Iris pigment epithelial cell (primary cell): ENCODE data around the gene ZMYND8.
"Not testable (repeated sequence)": the region's sequence is repeated elsewhere in the genome, so short reads cannot be mapped to it uniquely, and the experiment has no call there.

Experiments used
- DNase-seq: peaks from one replicate; pipeline ENCODE4 v3.0.0-alpha.2; 2011; ENCODE audit warnings: low read depth

ZMYND8 gene

DNA sequence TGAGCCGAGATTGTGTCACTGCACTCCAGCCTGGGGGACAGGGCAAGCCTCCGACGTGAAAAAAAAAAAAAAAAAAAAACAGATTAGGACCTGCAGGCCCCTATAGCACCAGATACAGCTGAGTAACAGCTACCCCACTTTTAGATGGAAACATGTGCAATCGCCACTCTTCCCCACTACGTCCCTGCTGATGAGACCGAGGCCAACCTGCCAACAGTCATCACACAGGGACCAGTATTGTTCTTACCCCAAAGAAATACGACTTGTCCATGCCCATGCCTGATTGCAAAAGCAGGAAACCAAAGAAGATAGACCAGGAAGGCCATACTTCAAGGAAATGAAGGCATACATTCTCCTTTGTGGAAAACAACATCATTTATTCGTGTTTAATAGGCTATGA lies 45.8 kb downstream of the ZMYND8 start:
- DNase-seq = no peak

DNA sequence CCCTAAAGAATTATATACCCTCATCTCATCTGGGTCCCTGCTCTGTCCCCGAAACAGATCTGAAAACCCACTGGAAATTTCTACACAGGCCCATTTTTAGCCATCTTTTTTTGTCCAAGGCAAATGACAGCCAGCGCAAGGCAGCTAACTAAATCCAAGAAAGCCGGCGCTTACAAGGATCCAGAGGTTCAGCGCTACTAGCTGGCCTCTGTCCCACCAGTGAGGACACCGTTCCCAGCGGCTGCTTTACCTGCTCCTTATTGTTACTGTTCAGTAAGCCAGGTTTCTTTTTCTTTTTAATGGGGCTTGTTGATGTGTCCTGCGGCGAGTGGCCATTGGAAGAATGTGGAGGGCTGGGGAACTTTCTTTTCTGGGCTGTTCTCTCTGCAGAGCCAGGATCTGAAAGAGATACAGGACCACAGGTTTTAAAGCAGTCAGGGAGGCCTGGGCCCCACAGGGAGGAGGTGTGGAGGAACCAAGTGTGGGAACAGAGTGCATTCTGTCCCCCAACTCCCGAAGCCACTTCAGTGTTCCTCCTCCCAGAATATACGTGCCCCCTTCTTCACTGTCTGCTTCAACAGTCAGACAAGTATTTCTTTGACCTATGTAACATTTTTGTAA lies 46.6 kb downstream of the ZMYND8 start:
- DNase-seq = no peak

DNA sequence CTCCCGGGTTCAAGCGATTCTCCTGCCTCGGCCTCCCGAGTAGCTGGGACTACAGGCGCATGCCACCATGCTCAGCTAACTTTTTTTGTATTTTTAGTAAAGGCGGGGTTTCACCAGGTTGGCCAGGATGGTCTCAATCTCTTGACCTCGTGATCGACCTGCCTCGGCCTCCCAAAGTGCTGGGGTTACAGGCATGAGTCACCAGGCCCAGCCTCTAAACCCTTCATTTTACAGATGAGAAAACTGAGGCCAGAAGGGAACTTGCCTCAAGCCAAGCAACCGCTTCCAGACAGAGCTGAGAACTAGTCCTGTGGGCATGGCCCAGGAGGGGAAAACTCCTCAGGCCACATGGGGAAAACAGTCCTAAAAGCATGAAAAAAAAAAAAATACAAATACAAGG lies 47.1 kb downstream of the ZMYND8 start:
- no peak for DNase-seq

DNA sequence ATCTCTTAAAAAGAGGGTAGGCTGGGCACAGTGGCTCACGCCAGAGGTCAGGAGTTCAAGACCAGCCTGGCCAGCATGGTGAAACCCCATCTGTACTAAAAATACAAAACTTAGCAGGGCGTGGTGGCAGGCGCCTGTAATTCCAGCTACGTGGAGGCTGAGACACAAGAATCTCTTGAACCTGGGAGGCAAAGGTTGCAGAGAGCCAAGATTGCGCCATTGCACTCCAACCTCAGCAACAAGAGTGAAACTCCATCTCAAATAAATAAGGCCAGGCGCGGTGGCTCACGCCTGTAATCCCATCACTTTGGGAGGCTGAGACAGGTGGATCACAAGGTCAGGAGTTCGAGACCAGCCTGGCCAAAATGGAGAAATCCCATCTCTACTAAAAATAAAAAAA lies 48.9 kb downstream of the ZMYND8 start:
- DNase-seq = not testable (repeated sequence)

DNA sequence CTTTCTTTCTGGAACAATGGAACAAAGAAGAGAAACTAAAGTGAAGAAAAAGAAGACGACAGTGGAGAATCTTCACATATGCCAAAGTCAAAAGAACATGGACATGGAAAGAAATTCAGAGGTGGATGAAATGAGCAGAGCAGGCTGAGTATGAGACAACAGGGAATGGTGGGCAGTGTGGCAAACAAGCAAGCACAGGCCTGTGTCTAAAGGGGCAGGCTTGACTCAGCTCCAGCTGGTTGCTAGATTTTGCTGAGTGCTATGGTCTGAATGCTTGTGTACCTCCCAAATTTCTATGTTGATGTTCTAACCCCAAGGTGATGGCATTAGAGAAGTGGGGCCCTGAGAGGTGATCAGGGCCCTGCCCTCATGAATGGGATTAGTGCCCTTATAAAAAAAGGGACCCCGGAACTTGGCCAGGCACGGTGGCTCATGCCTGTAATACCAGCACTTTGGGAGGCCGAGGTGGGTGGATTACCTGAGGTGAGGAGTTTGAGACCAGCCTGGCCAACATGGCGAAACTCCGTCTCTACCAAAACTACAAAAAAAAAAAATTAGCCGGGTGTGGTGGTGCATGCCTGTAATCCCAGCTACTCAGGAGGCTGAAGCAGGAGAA lies 49.6 kb downstream of the ZMYND8 start:
- DNase-seq = no peak

DNA sequence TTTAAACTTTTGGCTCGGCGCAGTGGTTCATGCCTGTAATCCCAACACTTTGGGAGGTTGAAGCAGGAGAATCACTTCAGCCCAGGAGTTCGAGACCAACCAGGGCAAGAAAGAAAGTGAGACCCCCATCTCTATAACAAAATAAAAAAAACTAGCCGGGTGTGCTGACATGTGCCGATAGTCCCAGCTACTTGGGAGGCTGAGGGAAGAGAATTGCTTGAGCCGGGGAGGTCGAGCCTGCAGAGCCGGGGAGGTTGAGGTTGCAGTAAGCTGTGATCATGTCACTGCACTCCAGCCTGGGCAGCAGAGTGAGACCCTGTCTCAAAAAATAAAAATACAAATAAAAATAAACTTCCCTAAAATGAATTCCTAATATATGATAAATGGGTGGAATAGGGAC lies 50.4 kb downstream of the ZMYND8 start:
- DNase-seq = no peak

DNA sequence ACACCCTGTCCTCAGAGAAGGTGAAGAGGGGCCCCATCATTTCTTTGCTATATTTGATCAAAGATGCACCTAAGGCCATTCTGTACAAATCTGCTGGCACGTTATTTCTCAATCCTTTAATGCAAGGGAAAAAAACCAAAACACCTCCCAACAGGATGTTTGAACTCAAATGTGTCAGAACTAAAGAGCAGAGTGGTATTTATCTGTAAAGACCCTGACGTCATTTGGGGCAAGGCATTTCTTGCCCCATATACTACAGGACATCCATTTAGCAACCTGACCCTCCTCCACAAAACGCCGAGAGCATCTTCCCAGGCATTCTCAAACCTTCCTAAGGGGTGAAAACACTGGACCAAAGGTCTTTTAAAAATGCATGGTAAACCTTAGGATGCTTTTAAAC lies 50.8 kb downstream of the ZMYND8 start:
- DNase-seq = peak; percentile 94

DNA sequence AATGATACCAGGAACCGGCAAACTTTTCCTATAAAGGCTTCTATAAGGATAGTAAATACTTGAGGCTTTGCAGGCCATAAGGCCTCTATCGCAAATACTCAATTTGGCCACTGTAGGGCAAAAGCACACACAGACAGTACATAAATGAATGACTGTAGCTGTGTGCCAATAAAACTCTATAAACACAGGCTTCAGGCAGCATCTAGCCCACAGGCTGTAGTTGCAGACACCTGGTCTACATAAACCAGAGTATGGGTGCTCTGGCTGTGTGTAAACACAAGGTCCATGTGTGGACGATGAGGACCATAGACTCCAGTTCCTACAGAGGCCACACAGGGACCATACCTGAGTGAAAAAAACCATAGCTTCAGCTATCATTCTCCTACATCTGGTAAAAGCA lies 52.2 kb downstream of the ZMYND8 start:
- DNase-seq = peak; percentile 62

DNA sequence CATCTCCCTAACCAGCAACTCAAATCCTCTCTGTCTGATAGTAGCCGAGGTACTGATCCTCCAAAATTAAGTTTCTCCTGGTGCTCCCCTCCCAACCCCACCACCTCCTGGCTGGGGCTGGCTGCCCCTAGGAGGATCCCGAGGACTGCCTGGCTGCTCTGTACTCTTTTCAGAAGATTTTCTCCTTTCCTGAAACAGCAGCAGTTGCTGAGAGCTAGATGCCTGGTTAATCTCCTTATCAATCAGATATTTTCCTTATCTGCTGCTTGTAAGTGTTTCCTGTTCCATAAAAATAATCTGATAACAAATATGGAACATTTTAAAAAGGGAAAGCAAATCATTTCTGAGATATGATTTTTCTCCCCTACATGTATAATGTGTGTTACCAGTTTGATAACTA lies 52.8 kb downstream of the ZMYND8 start:
- DNase-seq = peak; percentile 24

DNA sequence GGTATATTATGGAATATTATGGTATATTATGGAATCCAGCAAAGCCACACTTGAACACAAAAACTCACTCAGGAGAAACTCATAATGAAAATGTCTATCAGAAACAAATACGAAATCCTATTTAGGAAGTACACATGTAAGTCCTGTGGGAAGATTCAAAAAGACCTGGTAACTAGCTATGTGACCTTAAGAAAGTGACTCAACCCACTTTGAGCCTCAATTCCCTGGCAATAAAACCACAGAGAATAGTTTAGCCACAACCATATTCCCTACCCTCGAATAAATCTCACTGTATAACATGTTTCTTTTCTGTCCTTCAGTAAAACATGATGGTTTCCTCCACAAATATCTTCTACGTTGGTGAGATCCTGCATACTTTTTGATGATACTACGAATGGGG lies 56.4 kb downstream of the ZMYND8 start:
- DNase-seq = peak; percentile 79

DNA sequence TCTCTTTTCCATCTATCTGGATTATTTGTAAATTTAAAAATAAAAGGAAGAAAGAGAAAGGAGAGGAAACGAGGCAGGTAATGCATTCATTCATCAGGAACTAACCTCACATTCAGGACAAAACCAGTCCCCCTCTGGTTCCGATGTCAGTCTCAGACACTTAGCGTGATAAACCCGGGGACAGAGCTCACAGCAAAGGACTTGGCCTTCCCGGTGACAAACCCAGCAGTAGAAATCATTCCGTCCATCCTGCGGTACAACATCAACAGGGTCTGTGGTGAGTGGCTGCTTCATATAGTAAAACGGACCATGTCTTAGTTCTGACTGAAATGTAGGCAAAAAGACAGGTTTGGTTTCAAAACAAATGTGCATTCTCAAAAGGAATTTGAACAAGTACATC lies 57.9 kb downstream of the ZMYND8 start:
- no peak for DNase-seq

DNA sequence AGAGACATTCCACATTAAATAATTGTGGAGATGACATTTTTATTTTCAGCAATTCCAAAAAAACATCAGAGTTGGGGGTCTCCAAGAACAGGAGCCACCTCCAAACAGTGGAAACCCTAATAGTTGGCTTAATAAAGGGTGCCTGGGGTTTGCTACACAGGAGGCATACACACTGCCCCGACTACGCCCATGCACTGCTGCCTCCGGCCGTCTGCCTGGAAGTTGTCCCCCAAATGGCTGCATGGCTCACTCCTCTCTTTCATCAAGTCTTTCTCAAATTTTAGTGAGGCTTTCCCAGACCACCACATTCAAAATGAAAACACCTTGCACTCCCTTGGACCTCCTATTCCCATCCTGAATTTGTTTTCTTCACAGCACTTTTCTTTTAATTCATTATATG lies 58.8 kb downstream of the ZMYND8 start:
- no peak for DNase-seq

DNA sequence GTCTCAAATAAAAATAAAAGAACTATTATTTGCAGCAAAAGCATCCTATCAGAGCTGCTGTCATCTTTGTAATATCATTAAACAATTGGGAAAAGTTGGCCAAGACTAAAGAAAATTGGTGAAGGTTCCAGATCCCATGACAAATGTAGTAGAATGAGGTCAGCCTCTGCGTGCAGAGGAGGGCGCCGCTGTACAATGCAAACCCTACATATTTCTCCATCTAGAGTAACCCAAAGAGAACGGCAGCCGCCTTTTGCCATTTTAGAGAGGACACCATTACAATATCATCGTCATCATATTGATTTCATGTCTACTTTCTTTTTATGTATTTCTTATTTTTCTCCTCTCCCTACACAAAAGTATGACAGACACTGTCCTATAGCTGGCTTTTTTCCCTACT lies 59.5 kb downstream of the ZMYND8 start:
- no peak for DNase-seq

DNA sequence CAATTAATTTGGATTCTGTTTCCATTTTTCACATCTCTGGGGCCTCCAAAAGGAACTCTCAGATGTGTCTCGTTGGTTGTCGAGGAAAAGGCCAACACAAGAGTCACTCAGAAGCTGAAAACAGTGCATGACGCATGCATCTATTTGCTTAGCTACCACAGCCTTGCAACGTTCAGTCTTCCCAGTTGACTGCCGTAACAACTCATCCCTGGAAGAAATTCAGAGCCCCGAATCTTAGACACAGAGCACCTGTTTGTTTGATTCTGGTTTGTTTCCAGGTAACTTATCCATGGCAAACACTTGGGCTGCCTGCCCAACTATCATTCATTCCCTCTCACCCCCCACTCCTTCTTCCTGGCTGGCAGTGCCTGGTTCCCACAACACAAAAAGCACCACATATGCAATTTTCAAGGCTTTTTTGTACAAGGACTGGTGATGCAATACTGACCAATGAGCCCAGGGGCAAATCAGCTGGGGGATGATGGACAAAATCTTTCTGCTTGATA lies 60.5 kb downstream of the ZMYND8 start:
- no peak for DNase-seq

DNA sequence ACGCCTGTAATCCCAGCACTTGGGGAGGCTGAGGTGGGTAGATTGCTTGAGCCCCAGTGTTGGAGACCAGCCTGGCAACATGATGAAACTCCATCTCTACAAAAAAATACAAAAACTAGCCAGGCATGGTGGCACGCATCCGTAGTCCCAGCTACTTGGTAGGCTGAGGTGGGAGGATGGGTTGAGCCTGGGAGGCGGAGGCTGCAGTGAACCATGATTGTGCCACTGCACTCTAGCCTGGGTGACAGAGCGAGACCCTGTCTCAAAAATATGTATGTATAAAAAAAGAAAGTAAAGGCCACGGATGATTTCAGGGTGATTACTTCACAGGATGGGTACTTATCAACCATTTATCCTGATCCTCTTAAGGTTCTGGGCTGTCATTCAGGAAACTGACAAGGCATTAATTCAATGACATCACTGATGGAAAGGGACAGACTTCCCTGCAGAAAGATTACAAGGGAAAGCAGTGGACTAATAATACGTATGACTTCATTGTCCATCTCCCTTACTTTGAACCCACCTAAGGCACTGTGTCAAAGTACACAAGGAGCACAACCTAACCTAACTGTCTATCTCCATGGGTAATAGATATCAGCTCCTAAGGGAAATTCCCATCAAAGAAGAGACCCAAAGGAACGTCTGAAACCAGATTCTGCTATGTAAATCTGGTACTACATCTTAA lies 61.2 kb downstream of the ZMYND8 start:
- no peak for DNase-seq

DNA sequence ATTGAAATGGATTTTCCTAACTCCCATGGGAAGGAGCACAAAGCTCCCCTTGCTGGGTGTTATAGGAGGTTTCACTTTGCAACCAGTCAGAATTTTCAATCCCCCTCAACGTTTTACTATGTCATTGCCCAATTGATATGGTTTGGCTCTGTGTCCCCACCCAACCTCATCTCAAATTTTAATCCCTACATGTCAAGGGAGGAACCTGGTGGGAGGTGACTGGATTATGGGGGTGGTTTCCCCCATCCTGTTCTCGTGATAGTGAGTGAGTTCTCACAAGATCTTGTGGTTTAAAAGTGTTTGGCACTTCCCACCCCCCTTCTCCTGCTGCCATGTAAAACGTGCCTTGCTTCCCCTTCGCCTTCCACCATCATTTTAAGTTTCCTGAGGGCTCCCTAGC lies 62.9 kb downstream of the ZMYND8 start:
- no peak for DNase-seq

DNA sequence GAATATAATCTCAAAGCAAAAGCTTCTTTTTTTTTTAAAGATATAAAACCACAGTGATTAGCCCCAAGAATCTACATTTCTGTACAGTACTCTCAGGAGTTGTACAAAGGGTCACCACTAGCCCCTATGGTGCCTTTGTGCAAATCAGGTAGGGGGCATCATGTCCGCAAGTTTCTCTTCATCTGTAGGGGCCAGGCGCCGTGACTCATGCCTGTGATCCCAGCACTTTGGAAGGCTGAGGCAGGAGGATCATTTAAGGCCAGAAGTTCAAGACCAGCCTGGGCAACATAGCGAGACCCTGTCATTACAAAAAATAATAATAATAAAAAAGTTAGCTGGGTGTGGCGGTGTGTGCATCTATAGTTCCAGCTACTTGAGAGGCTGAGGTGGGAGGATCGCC lies 63.9 kb downstream of the ZMYND8 start:
- no peak for DNase-seq

DNA sequence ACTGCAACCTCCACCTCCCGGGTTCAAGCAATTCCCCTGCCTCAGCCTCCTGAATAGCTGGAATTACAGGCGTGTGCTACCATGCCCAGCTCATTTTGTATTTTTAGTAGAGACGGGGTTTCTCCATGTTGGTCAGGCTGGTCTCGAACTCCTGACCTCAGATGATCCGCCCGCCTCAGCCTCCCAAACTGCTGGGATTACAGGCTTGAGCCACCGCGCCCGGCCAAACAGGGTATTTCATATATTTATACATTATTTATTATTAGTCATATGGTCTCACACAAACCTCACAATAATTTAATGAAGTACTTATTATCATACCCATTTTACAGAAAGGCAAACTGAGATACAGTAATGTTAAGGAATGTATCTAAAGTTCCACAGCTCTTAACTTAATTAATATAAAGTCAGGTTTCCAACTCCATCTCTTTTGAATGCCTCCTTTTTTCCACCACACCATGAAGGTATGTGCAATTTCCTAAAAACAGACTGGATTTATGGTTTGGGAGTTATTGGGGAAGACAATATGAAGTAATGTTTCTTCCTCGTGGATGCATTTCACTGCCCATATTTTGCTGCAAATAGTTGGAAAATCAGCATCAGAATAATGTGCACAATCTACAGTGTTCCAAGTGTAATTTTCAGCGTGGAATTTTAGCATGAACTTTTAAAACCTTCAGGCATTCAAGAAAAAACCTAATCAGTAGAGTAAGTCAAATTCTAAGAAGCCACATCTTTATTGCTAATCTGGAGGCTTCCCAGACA lies 65.7 kb downstream of the ZMYND8 start:
- DNase-seq = no peak

DNA sequence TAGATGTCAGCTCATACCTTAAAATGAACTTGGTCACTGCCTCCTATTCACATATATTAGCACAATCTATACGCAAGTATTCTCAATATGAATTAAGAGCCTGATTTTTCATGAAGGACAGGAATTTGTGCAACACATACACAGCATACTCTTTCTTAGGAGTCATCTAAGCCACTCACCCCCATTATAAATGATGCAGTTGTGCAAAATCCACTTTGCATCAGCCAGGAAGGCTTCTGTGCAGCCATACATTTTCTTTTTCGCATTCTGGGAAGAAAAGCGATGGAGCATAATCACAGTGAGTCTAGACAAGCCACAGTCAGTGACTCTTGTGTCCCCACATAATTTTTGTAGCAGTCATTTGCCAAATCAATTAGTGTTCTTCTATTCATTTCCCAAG lies 66.5 kb downstream of the ZMYND8 start:
- no peak for DNase-seq

DNA sequence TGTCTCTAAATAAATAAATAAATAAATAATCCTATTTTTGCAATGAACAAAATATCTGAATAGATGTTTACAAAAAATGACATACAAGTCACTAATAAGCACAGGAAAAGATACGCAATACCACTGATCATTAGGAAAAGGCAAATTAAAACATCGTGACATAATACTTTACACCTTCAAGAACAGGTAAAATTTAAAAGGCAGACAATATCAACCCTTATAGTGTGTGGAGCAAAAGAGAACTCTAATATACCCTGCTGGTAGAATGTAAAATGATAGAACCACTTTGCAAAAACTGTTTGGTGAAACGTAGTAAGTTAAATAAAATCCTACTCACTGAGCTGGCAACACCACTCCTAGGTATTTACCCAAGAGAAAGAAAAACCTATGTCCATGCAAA lies 67.4 kb downstream of the ZMYND8 start:
- no peak for DNase-seq

DNA sequence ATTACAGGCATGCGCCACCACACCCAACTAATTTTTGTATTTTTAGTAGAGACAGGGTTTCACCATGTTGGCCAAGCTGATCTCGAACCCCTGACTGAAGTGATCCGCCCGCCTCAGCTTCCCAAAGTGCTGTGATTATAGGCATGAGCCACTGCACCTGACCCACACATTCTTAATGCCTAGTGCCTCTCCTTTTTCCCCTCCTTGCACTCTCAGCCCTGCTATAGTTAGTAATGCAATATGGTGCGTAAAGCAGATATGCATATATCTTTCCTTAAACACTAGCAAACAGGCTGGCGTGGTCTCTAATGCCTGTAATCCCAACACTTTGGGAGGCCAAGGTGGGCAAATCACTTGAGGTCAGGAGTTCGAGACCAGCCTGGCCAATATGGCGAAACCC lies 68.0 kb downstream of the ZMYND8 start:
- DNase-seq = not testable (repeated sequence)

DNA sequence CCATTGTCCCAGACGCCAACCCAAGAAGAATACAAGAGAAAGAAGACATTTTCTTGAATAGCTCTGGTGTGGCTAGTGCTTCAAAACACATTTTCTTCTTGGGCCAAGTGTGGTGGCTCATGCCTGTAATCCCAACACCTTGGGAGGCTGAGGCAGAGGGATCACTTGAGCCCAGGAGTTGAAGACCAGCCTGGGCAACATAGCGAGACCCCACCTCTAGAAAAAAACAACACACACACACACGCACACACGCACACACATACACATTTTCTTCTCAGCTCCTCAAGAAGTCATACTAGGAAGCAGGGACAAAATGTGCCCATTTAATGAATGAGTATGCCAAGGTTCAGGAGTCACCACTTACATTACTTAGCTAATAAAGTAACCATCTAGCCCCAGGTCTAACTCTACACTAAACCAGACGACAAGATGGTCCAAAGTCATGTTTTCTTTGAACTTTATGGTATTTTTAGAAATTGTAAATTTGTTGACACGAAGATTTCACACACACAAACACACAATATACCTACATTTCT lies 68.8 kb downstream of the ZMYND8 start:
- no peak for DNase-seq

DNA sequence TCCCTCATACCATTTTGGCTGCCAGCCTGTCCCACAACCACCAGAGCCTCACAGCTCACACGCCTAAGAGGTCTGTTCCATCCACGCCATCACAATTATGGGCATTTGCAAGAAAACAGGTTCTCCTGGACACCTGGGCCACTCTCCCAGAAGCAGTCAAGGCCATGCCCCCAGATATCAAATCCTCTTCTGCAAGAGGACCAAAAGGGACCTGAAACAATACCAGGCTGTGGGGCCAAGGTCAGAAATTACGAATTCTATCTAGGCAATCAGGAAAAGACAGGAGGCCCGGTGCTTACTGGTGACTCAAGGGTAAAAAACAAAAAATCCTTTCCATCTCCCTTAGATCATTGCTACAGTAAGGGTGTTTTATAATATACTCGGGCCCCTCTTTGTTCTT lies 69.8 kb downstream of the ZMYND8 start:
- DNase-seq = no peak
